Measurements from ENCODE around the gene ZFYVE21. TPM values are rescaled to one million over a fixed set of nuclear protein-coding genes. Genes with fewer than 3 reads are reported as not detected.
"Not testable (repeated sequence)": the region's sequence is repeated elsewhere in the genome, so short reads cannot be mapped to it uniquely, and the experiment has no call there.

The ZFYVE21 gene
- total RNA-seq, 2 donors from 2014 or later: 15.3 to 16.4 TPM

DNA sequence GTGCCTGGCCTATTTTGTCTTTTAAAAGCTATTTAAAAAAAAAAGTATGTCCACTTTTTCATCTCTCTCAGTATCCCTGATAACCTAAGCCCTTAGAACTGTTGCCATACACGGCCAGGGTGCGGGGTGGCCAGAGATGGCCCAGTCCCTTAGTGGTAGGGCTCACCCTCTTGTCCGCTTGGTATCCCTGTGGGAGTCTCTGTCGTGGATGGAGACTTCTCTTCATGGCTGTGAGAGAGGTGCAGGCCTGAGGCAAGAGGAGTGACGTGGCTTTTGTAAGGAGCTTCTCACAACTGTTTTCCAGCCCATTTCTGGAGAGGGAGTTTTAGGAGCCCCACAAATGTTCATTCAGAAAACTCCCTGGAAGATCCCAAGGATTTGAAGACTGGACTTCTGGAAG is 27.2 kb upstream of the ZFYVE21 start:
- Mint-ChIP-seq H3K27ac (no peak overlapping the region), H3K36me3 (peaks cover 0 to 6% of the 10 kb centered on the region in 2 donors), H3K9me3 (no peaks in the 10 kb centered on the region)
- ATAC-seq: no peak
- DNase-seq (ENCODE audit: low spot score in 2 of 2): no peak

DNA sequence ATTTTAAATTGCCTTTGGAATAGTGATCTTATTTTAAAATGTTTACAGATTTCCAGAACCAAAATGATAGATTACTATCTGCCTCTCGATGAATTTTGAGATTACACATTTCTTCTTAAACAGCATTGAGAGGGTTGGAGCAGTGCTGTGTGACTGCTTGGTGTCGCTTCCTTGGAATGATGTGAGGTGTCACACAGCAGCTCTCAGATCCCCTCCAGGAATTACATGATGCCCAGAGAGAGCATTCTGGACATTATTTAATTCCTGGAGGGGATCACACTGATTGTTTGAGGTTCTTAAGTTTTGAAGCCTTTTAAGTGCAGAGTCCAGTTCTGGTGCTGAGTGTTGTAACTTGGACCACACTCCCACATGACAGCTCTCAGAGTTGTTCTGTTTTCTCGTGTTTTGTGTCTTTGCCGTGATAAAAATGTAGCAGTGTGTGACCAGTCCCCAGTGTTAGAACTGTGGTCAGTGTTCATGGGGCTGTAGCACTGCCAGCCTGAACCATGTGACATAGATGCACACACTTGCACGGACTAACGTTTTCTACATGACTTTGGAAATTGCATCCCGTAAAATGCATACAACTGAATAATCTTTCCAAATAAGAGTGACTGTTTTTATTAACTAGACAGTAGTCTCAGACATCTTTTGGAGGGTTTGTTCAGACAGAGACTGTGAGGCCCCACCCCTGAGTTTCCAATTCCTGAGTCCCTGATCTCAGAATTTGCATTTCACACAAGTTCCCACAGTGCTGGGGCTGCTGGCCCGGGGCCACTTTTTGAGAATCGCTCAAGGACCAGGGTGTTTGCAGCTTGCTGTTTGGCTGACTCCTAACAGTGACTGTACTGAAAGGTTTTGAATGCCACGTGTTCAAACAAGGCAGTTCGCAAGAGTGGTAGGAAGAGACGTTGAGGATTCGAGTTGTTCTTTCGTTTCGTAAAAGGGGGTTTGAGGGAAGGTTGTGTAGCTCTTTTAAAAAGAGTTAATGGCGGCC is 26.4 kb upstream of the ZFYVE21 start:
- H3K36me3 Mint-ChIP-seq: peaks cover 0 to 6% of the 10 kb centered on the region in 2 donors

DNA sequence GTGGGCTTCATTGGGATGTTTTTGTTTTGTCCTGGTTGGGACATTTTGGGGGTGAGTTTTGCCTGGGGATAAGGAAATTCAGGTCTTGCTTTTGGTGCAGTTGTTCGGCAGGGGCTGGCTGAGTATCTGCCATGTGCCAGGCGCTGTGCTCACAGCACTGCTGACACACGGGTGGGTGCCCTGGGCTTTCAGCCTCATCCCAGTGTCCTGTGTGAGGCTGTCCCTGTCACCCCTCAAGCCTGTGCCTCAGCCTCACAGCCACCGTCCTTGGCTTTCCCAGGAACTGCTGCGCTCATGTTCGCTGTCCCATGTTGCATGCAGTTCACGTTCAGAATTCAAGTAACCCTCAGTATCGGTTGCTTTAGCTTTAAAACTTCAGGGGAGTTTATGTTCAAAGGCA is 25.3 kb upstream of the ZFYVE21 start:
- DNase-seq (ENCODE audit: low spot score in 2 of 2) (no peak), ATAC-seq (no peak)
- Mint-ChIP-seq H3K27ac (no peak overlapping the region), H3K9me3 (no peaks in the 10 kb centered on the region), H3K36me3 (peaks cover 0 to 6% of the 10 kb centered on the region in 2 donors)

More for the DNA sequence above, 26.4 kb upstream of the ZFYVE21 start:
- no peak for DNase-seq (ENCODE audit: low spot score in 2 of 2)
- ATAC-seq: no peak
- Mint-ChIP-seq H3K9me3 (no peaks in the 10 kb centered on the region), H3K27ac (peak overlapping the region in 1 of 2 donors; percentile 0)

DNA sequence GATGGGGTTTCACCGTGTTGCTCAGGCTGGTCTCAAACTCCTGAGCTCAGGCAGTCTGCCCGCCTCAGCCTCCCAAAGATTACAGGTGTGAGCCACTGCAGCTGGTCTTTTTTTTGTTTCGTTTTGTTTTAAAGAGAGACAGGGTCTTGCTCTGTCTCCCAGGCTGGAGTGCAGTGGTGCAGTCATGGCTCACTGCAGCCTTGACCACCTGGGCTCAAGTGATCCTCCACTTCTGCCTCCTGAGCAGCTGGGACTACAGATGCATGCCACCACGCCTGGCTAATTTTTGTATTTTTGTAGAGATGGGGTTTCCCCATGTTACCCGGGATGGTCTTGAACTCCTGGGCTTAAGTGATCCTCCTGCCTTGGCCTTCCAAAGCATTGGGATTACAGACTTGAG is 24.0 kb upstream of the ZFYVE21 start:
- H3K27ac Mint-ChIP-seq; ATAC-seq; H3K36me3 Mint-ChIP-seq; DNase-seq (ENCODE audit: low spot score in 2 of 2); H3K9me3 Mint-ChIP-seq: not testable (repeated sequence)

DNA sequence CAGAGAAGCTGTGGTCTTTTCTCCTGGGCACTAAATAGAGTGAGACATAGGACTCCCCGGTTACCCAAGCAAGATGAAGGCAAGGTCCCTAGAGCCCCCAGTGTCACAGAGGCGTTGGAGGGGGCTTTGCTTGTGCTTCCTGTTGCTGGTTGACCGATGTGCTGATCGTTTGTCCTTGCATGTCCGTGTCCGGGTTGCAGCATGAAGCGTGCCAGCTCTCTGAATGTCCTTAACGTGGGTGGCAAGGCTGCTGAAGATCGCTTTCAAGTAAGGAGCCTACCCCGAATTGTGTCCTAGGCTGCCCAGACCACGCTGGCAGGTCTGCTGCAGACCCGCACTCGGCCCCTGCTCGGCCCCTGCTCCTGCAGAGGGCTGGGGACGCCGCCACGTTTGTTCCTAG is 23.5 kb upstream of the ZFYVE21 start:
- H3K36me3 Mint-ChIP-seq: no peaks in the 10 kb centered on the region
- no peaks in the 10 kb centered on the region for H3K9me3 Mint-ChIP-seq
- no peak for ATAC-seq
- no peak for DNase-seq (ENCODE audit: low spot score in 2 of 2)
- no peak overlapping the region for H3K27ac Mint-ChIP-seq

DNA sequence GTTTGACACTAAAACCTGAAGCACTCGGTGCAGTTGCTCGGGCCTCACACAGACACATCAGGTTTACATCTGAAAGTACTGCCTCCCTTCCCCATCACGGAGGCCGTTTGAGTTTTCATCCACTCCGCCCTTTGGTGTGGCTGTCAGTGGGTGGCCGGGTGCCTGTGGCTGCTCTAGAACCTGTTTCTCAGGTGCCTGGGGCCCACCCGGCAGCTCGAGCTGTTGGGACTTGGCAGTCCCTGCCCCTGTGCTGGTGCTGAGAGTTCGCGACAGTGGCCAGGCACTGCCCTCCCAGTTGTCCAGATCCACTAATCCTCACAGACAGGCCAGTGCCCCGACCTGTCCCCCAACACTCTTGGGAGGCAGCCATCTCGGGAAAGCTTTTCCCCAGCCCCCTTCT is 22.7 kb upstream of the ZFYVE21 start:
- Mint-ChIP-seq H3K27ac (no peak overlapping the region), H3K36me3 (no peaks in the 10 kb centered on the region), H3K9me3 (no peaks in the 10 kb centered on the region)
- ATAC-seq: no peak
- DNase-seq (ENCODE audit: low spot score in 2 of 2): no peak

DNA sequence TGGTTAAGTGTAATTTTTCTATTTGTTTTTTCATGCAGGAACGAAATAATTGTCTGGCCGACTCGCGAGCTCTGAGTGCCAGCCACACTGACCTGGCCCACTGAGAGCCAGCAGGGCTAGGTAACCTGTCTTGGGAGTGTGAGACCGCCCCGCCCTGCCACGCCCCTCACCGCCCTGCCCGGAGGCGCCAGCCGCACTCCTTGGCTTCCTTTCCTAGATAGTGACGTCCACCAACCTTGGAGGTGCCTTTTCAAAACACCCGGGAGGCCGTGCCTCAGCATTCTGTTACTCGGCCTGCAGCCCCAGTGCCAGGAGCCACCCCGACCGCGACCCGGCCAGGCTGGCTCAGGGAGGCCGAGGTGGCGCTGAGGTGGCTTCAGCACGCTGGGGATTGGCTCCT is 22.1 kb upstream of the ZFYVE21 start:
- no peaks in the 10 kb centered on the region for H3K9me3 Mint-ChIP-seq
- H3K27ac Mint-ChIP-seq: no peak overlapping the region
- ATAC-seq (no peak), DNase-seq (ENCODE audit: low spot score in 2 of 2) (no peak)
- H3K36me3 Mint-ChIP-seq: no peaks in the 10 kb centered on the region

DNA sequence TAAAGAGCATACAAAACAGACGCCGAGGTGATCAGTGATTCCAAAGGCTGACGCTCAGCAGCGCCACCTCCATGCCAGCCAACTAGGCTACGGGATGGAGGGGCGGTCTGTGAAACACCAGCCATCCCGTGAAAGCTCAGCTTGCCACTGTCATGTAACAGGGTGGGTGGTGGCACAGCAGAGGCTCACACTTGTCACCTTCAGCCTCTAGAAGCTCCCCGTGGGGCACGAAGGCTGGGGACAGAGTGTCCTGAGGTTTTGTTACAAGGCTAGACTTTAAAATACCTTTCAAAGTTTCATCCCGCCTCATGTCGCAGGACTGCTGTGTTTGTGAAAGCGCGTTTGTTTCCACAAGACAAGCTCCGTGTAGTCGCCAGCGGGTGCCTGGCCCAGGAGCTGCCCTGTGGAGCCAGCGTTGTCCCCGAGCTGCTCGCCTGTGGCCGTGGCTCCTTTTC is 21.0 kb upstream of the ZFYVE21 start:
- Mint-ChIP-seq H3K9me3 (no peaks in the 10 kb centered on the region), H3K36me3 (no peaks in the 10 kb centered on the region), H3K27ac (no peak overlapping the region)
- no peak for DNase-seq (ENCODE audit: low spot score in 2 of 2)
- no peak for ATAC-seq

DNA sequence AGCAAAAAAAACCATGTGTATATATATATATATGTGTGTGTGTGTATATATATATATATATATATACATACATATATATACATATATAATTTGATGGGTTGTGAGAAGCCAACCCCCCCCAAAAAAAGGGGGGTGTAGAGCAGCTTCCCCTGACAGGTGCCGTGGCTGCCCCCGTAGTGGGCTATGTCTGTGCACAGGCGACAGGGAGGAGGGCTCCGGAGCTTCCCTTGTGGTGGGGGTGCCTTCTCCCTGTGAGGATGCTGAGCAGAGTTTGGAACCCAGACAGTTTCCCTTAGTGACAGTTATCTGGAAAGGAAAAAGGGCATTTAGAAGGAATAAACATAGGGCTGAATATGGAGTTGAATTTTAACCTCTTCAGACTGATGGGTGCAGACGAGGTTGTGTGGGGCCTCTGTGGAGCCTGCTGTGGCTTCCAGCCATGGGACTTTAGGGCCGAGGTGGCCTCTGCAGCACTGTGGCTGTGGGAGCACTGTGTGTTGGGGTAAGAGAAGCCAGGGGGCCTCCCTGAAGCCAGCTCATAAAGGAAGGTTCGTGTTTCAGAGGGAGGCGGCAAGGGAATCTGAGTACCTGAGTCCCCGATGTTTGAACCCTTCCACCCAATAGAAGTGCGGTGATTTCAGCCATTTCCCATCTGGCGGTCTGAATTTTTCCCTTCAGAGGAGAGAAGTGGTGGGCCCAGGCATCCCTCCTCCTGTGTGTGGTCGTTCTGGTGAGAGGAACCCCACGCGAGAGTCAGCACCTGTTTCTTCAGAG is 20.1 kb upstream of the ZFYVE21 start:
- Mint-ChIP-seq H3K36me3 (no peaks in the 10 kb centered on the region), H3K9me3 (no peaks in the 10 kb centered on the region), H3K27ac (no peak overlapping the region)
- no peak for DNase-seq (ENCODE audit: low spot score in 2 of 2)
- ATAC-seq: no peak

DNA sequence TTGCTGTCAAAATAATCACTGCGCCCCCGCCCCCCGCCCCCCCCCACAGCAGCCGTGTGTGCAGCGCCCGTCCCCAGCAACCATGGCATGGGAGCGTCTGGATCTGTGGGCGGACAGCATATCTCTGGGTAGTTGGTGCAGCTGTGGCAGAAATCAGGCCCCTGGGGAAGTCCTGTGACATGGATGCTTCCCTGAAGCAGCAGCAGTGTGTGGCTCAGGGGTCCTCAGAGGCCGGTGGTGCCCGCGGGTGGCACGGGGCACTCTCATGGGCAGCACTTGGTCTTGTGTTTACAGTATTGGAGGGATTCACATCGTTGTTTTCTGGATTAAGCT is 19.6 kb upstream of the ZFYVE21 start:
- H3K36me3 Mint-ChIP-seq: no peaks in the 10 kb centered on the region
- no peak for DNase-seq (ENCODE audit: low spot score in 2 of 2)
- ATAC-seq: no peak
- no peaks in the 10 kb centered on the region for H3K9me3 Mint-ChIP-seq
- H3K27ac Mint-ChIP-seq: peak overlapping the region; percentile 68 to 81

DNA sequence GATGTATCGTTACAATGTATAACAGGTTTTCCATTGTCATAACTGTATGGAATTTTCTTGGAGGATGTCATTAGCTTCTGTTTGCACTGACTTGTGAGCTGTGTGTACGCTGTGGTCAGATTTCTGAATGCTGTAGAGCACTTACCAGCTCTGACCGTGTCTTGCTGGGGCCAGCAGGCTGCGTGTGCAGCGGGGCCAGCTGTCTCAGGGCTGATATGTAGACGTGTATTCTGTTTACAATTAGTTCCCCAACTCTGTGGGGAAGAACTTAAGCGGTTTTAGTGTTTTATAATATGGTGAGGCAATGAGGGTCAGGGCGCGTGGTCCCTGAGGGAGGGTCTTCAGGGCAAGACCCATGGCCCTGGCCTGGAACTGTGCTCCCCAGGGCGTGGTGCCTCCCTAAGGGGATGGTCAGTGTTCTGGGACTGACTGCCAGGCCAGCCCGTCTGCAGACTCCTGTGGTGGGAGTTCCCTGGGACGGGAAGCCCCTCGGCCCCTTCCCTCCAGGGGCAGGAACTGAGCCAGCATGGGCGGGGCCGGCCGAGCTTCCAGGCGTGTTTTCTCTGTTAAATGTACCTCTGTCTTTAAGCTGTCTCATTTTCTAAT is 19.0 kb upstream of the ZFYVE21 start:
- no peaks in the 10 kb centered on the region for H3K9me3 Mint-ChIP-seq
- H3K27ac Mint-ChIP-seq: peak overlapping the region; percentile 55 to 68
- ATAC-seq: no peak
- H3K36me3 Mint-ChIP-seq: no peaks in the 10 kb centered on the region
- DNase-seq (ENCODE audit: low spot score in 2 of 2): no peak

DNA sequence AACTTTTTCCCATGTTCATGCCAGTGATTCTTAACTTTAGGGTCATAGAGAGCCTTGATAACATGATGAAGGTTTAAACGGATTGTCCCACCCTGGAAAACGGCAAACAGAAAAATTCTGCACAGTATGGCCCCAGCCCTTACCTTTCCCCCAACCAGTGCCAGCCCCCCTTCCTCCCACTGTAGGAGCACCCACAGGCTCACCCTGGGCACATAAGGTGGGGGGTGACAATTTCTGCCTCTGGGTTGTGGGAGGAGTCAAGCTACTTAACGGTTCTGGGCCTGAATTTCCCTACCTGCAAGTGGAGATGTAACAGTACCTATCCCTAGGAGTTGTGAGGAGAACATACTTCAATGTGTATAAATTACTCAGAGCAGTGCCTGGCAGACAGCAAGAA is 18.4 kb upstream of the ZFYVE21 start:
- H3K9me3 Mint-ChIP-seq: no peaks in the 10 kb centered on the region
- no peaks in the 10 kb centered on the region for H3K36me3 Mint-ChIP-seq
- peak overlapping the region; percentile 45 to 74 for H3K27ac Mint-ChIP-seq
- DNase-seq (ENCODE audit: low spot score in 2 of 2): no peak
- ATAC-seq: no peak

DNA sequence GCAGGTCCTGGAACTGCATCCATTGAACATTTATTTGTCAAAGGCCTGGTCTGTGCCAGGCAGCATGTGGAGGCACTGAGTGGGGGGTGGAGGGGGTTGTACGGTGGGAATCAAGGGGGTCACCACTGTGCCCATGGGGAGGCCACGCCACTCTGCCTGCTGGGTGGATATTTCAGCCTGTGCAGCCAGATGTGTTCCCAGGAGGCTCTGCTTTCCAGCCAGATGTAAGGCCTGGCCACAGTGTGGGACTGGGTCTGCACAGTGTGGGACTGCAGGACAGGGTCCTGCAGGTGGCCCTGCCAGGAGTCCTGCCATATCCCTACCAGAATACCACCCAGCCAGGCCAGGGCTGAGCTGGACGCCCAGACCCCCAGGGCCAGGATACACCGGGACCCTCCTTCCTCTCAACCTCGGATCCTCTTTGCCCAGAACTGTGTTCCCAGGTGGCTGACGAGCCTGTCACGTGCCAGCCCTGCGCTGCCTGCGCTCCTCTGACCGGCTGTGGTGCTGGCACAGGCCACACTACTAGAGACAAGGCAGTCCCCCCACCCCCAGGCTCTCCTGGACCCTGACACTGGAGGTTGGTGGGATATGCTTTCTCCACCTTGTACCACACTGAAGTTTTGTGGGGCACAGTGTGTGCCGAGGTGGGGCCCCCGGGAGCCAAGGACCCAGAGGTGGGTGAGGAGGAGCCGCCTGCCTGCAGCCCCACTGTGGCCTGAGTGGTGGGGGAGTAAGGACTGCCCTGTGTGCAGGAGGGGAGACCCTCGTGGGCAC is 17.8 kb upstream of the ZFYVE21 start:
- Mint-ChIP-seq H3K9me3 (no peaks in the 10 kb centered on the region), H3K27ac (peak overlapping the region; percentile 45 to 74), H3K36me3 (no peaks in the 10 kb centered on the region)
- DNase-seq (ENCODE audit: low spot score in 2 of 2) (no peak), ATAC-seq (peak; percentile 6 to 11)

DNA sequence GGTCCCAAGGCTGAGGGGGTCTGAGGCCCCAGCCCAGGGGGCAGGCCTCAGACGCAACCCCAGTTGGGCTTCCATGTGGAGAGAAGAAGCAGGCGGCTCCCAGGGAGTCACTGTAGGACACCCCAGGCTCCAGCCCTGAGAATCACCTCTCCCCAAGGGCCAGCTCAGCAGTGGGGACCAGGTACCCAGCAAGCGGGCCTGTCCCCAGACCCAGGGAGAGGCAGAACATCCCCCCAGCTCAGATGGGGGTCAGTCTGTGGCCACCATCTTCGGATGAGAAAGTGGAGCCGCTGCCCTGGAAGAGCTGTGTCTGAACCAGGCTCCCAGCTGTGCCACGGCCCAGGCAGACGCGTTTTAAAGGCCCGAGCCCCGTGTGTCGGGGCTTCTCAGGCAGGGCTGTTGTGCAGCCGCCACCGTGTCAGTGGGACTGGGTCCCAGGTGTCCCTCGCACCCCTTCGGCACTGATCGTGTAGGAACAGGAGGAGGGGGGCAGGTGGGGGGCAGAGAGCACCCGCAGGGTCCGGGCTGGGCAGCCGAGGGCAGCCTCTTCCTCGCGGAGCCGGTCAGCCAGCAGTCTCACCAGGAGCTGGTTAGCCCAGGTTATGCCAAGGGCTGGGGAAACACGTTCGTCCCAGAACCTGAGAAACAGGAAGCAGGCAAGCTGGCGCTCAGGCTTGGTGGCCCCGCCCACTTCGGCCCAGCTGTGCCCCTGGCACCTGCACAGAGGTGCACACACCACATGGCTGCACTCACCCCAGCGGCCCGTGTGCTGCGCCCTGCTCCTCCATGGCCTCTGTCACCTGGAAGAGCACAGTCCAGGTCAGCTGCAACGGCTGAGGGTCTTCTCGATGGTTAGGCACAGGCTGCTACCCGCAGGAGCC is 17.0 kb upstream of the ZFYVE21 start:
- Mint-ChIP-seq H3K27ac (peak overlapping the region in 1 of 2 donors; percentile 71), H3K36me3 (no peaks in the 10 kb centered on the region), H3K9me3 (no peaks in the 10 kb centered on the region)
- DNase-seq (ENCODE audit: low spot score in 2 of 2): no peak
- ATAC-seq: no peak

DNA sequence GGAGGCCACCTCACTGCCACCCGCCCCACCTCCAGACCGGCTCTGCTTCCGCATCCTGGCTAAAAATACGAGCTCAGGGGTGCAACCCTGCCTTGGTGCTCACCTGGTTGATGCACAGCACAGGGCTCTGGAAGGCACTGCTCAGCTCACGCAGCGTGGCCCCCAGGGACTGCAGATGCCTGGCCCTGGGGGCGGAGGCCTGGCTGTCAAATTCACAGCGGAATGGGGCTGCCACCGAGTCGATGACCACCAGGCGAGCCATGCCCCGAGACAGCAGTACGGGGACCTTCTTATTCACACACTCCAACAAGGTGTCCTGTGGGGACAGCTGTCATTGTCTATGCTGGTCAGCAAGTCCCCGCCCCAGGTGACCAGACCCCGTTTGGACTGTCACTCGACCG is 16.3 kb upstream of the ZFYVE21 start:
- DNase-seq (ENCODE audit: low spot score in 2 of 2) (no peak), ATAC-seq (no peak)
- peak overlapping the region; percentile 71 to 94 for H3K27ac Mint-ChIP-seq
- H3K9me3 Mint-ChIP-seq: no peaks in the 10 kb centered on the region
- no peaks in the 10 kb centered on the region for H3K36me3 Mint-ChIP-seq

Measured in activated naive CD4-positive, alpha-beta T cell treated with anti-CD3 and anti-CD28 coated beads, Interleukin-2, amount 50 U/mL, for 72 hours (primary cell).